Measurements from ENCODE around the gene FREM3. TPM values are rescaled to one million over a fixed set of nuclear protein-coding genes. Genes with fewer than 3 reads are reported as not detected.
"Not testable (repeated sequence)": the region's sequence is repeated elsewhere in the genome, so short reads cannot be mapped to it uniquely, and the experiment has no call there.

The FREM3 gene
- total RNA-seq, 1 experiment from 2014 or later, result not detected

- POLR2A ChIA-PET (ENCODE audit: unreplicated experiment), result no interaction called here
- H2AFZ ChIP-seq (ENCODE audit: low read length), result no peak overlapping the region
- no peaks in the 10 kb centered on the region; the same call in 1 of the 2 replicates for H4K20me1 ChIP-seq (ENCODE audit: low read length)
- no peaks in the 10 kb centered on the region for H3F3A ChIP-seq (ENCODE audit: low read length, unreplicated experiment)
- DNase-seq (no peak), ATAC-seq (no peak)
- no TSS peak for BruUV-seq (replicated peaks)
- no peak overlapping the region for H3K4me3 ChIP-seq (ENCODE audit: low read length)
- H3K4me2 ChIP-seq (ENCODE audit: low read length), result no peak overlapping the region
- no peaks in the 10 kb centered on the region for H3K4me1 ChIP-seq (ENCODE audit: insufficient read depth, low read length)
- no peaks in the 10 kb centered on the region for H3K27me3 ChIP-seq (ENCODE audit: low read length)
- intact Hi-C loops (cut with micrococcal nuclease), result no loop called here
- TF ChIP-seq CTCF (conservative IDR thresholded peaks at IDR 0.05; ENCODE audit: low read depth, low read length) (no peak), EZH2 (IDR thresholded peaks at IDR 0.05; ENCODE audit: low read length, unreplicated experiment) (no peak), EZH2phosphoT487 (IDR thresholded peaks at IDR 0.05; ENCODE audit: borderline replicate concordance, low read length) (no peak)
- no peak overlapping the region for H3K27ac ChIP-seq (ENCODE audit: low read length)
- no peaks in the 10 kb centered on the region for H3K79me2 ChIP-seq (ENCODE audit: low read length)
- peaks cover 84% of the 10 kb centered on the region for H3K36me3 ChIP-seq (ENCODE audit: low read depth, low read length)
- no peaks in the 10 kb centered on the region for H3K9me2 ChIP-seq (replicated peaks; ENCODE audit: low read length)
- H3K9ac ChIP-seq (ENCODE audit: low read length), result no peak overlapping the region
- CTCF ChIA-PET, result no interaction called here
- H3K9me3 ChIP-seq (ENCODE audit: low read length), result no peaks in the 10 kb centered on the region
Measured at GRCh38 chr4:143538979-143539669, 161.4 kb downstream of the FREM3 start.

GRCh38 chr4:143531788-143532491 is 168.5 kb downstream of the FREM3 start:
- CTCF ChIA-PET, result no interaction called here
- no peak for TF ChIP-seq EZH2phosphoT487 (IDR thresholded peaks at IDR 0.05; ENCODE audit: borderline replicate concordance, low read length)
- TF ChIP-seq CTCF (conservative IDR thresholded peaks at IDR 0.05; ENCODE audit: low read depth, low read length), result no peak
- peaks cover 3% of the 10 kb centered on the region; the same call in 1 of the 2 replicates for H4K20me1 ChIP-seq (ENCODE audit: low read length)
- H3K27ac ChIP-seq (ENCODE audit: low read length), result no peak overlapping the region
- H3K4me2 ChIP-seq (ENCODE audit: low read length), result no peak overlapping the region
- H3F3A ChIP-seq (ENCODE audit: low read length, unreplicated experiment), result no peaks in the 10 kb centered on the region
- H3K27me3 ChIP-seq (ENCODE audit: low read length), result no peaks in the 10 kb centered on the region
- H2AFZ ChIP-seq (ENCODE audit: low read length), result no peak overlapping the region
- no peaks in the 10 kb centered on the region for H3K9me2 ChIP-seq (replicated peaks; ENCODE audit: low read length)
- no peaks in the 10 kb centered on the region for H3K9me3 ChIP-seq (ENCODE audit: low read length)
- H3K4me3 ChIP-seq (ENCODE audit: low read length), result no peak overlapping the region
- ATAC-seq (peak; percentile 95), DNase-seq (peak; percentile 50)
- POLR2A ChIA-PET (ENCODE audit: unreplicated experiment), result no interaction called here
- intact Hi-C loops (cut with micrococcal nuclease), result no loop called here
- no TSS peak for BruUV-seq (replicated peaks)
- no peak overlapping the region for H3K9ac ChIP-seq (ENCODE audit: low read length)
- H3K79me2 ChIP-seq (ENCODE audit: low read length), result no peaks in the 10 kb centered on the region
- H3K4me1 ChIP-seq (ENCODE audit: insufficient read depth, low read length), result peaks cover 3% of the 10 kb centered on the region; the same call in 1 of the 2 replicates
- peaks cover 91% of the 10 kb centered on the region for H3K36me3 ChIP-seq (ENCODE audit: low read depth, low read length)

- DNase-seq, result peak; percentile 42
- Histone ChIP-seq H3K36me3 (ENCODE audit: low read depth, low read length) (peaks cover 89% of the 10 kb centered on the region), H3K9me2 (replicated peaks; ENCODE audit: low read length) (no peaks in the 10 kb centered on the region), H3K27me3 (ENCODE audit: low read length) (no peaks in the 10 kb centered on the region), H3K79me2 (ENCODE audit: low read length) (no peaks in the 10 kb centered on the region), H3F3A (ENCODE audit: low read length, unreplicated experiment) (no peaks in the 10 kb centered on the region), H3K4me1 (ENCODE audit: insufficient read depth, low read length) (peaks cover 3% of the 10 kb centered on the region; the same call in 1 of the 2 replicates), H2AFZ (ENCODE audit: low read length) (no peak overlapping the region), H3K4me3 (ENCODE audit: low read length) (no peak overlapping the region), H3K9me3 (ENCODE audit: low read length) (no peaks in the 10 kb centered on the region), H3K27ac (ENCODE audit: low read length) (no peak overlapping the region), H3K9ac (ENCODE audit: low read length) (no peak overlapping the region), H4K20me1 (ENCODE audit: low read length) (peaks cover 3% of the 10 kb centered on the region; the same call in 1 of the 2 replicates), H3K4me2 (ENCODE audit: low read length) (no peak overlapping the region)
- CTCF ChIA-PET, result interaction anchor here (0.6 kb wide), 1 partner anchor 19 kb away, joined by 3 read pairs; no protein-coding TSS in a partner anchor
- ATAC-seq, result peak; percentile 78
- TF ChIP-seq EZH2 (IDR thresholded peaks at IDR 0.05; ENCODE audit: low read length, unreplicated experiment), result no peak
- peak; percentile 68 for TF ChIP-seq CTCF (conservative IDR thresholded peaks at IDR 0.05; ENCODE audit: low read depth, low read length)
- BruUV-seq (replicated peaks), result no TSS peak
- POLR2A ChIA-PET (ENCODE audit: unreplicated experiment), result no interaction called here
- intact Hi-C loops (cut with micrococcal nuclease), result no loop called here
Measured at GRCh38 chr4:143531380-143531779, 169.1 kb downstream of the FREM3 start.

- H3K9ac ChIP-seq (ENCODE audit: low read length); CTCF ChIA-PET; H2AFZ ChIP-seq (ENCODE audit: low read length); H3K9me2 ChIP-seq (replicated peaks; ENCODE audit: low read length); H3K9me3 ChIP-seq (ENCODE audit: low read length); H3K27me3 ChIP-seq (ENCODE audit: low read length); ATAC-seq; H3F3A ChIP-seq (ENCODE audit: low read length, unreplicated experiment); DNase-seq; H4K20me1 ChIP-seq (ENCODE audit: low read length); H3K79me2 ChIP-seq (ENCODE audit: low read length); H3K4me2 ChIP-seq (ENCODE audit: low read length); POLR2A ChIA-PET (ENCODE audit: unreplicated experiment); H3K4me1 ChIP-seq (ENCODE audit: insufficient read depth, low read length); H3K4me3 ChIP-seq (ENCODE audit: low read length); BruUV-seq (replicated peaks); H3K27ac ChIP-seq (ENCODE audit: low read length); intact Hi-C loops (cut with micrococcal nuclease): not testable (repeated sequence)
- peaks cover 89% of the 10 kb centered on the region for H3K36me3 ChIP-seq (ENCODE audit: low read depth, low read length)
Measured at GRCh38 chr4:143528046-143528445, 172.4 kb downstream of the FREM3 start.
